AG20443 (cell line): ENCODE results near the gene TOP1.
"Not testable (repeated sequence)": the region's sequence is repeated elsewhere in the genome, so short reads cannot be mapped to it uniquely, and the experiment has no call there.

Experiments used
- DNase-seq: peaks from one replicate; pipeline ENCODE4 v3.0.0; 2012; ENCODE audit warnings: low spot score, mixed read lengths

TOP1 gene

GRCh38 chr20:41094353-41095055 is 65.9 kb downstream of the TOP1 start:
- DNase-seq: no peak

DNA sequence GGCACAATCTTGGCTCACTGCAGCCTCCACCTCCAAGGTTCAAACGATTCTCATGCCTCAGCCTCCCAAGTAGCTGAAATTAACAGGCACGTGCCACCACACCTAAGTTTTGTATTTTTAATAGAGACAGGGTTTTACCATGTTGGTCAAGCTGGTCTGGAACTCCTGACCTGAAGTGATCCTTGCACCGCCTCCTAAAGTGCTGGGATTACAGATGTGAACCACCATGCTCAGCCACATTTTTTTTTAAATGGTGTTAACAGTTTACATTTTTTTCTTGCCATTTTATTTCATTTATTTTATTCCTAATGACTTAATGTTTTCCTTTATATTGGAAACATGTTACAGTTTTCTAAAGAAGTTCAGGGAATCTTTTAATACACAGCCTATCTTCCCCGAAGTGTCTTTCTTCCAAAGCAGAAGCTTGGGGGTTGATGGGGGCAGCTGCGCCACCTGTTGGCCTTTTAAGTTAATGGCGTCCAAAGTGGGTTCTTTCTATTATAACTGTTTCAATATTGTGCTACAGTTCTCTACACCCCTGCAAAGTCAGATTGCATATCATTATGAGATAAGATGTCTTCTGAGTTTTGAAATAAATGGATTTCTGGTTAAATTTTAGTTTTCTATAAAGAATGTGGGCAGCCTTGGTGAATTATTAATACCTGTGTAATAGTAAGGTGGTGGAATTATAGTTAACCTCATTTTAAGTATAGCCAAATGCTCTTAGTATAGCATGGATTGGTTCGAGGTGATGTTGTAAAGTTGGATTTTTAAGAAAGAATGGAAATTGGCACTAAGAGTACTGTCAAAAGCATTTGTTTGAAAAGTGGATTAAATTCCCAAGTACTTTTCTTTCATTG is 66.7 kb downstream of the TOP1 start:
- DNase-seq: peak; percentile 71

- DNase-seq: peak; percentile 61
Measured at GRCh38 chr20:41098703-41099250, 70.2 kb downstream of the TOP1 start.

- no peak for DNase-seq
Measured at GRCh38 chr20:41100001-41100480, 71.4 kb downstream of the TOP1 start.

DNA sequence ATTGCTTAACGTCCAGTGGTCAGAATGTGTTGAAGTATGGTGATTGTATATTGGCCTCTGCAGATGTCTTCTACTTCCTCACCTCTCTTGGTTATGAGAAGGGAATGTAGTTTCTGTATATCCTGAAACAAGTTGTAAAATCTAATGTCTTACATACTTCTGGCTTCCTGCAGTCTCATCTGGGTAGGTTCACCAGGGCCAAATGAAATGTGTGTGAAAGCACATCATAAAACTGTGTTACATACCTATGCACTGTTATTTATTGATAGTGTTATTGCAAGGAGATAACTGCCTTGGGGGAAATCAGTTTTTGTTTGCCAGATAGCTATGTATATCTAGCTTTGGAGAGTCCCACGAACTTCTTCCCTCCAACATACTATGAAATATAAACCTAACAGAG is 73.0 kb downstream of the TOP1 start:
- DNase-seq: no peak

DNA sequence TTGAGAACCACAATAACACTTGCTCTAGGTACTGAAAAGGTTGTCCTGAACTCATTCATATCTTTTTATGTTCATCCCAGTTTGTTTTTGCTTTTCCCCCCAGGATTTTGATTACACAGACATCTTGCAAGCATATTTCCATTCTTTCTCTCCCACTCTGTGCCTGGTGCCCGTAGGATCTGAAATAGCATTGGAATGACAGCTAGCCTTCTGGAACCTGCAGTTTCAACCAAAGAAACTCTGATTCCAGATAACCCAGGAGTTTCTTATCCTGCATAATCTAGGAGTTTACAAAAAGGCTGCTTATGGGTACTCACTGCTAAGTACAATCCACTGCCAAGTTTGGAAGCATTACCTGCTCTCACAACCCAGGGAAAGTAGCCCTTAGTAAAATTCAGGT is 79.9 kb downstream of the TOP1 start:
- DNase-seq: no peak

DNA sequence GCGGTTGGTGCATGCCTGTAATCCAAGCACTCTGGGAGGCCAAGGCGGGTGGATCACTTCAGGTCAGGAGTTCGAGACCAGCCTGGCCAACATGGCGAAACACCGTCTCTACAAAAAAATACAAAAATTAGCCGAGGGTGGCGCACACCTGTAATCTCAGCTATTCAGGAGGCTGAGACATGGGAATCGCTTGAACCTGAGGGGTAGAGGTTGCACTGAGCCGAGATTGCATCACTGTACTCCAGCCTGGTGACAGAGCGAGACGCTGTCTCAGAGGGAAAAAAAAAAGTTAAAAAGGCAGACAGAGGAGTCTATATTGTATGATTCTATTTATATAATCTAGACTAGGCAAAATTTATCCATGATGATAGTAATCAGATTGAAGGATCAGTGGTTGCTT is 81.4 kb downstream of the TOP1 start:
- DNase-seq: no peak

DNA sequence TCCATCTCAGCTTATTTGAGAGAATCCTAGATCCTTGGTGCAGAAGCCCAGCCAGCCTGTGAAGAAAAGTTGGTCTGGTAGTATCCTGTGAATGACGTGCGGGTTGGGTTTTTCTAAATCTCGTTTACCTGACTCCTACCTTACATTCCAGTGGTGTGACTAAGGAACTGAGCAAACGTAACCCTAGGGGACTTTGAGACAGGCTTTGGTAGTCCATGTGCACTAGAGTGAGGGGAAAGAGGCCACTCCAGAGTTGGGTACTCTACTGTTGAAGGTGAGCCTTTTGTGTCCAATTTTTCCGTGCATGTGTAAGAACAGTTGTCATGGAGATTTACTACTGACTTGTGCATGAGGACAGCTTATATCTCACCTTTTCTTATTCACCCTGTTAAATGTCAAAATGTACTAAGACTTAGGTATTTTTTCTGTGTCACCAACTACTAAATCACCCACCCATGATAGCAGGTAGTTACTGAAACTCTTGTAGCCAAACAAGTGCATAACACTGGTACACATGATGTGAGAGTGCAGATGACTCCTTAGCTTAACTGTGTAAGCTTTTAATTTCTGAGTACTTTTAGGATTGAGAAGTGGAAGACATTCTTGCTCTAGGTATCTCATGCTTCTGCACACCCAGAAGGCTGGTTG is 82.4 kb downstream of the TOP1 start:
- no peak for DNase-seq

GRCh38 chr20:41111578-41111951 is 82.9 kb downstream of the TOP1 start:
- DNase-seq: no peak

DNA sequence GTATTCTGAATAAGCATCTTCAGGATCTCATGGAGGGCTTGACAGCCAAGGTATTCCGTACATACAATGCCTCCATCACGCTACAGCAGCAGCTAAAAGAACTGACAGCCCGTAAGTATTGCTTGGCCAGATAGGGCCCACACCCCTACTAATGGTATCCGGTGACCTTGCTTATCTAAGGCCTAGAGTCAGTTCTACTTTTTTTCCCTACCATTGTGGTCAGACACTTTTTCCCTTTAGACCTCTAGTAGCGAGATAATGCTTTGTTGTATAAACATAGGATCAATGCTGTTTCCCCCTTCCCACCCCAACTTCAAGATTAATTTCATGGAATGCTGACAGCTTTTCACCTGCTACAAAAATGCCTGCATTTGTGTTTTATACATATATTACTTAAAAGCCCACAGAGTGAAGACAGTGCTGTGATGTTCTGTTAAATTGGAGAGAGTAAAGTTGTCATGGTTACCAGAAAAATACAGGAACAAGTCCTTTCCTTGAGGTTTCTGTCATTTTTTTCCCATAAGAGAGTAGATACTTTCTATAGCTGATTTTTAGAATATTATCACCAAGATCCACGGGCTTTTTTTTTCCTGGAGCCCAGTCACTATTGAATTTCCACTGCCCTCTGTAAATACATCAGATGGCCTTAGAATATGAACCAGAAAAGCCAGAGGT is 87.8 kb downstream of the TOP1 start:
- no peak for DNase-seq

DNA sequence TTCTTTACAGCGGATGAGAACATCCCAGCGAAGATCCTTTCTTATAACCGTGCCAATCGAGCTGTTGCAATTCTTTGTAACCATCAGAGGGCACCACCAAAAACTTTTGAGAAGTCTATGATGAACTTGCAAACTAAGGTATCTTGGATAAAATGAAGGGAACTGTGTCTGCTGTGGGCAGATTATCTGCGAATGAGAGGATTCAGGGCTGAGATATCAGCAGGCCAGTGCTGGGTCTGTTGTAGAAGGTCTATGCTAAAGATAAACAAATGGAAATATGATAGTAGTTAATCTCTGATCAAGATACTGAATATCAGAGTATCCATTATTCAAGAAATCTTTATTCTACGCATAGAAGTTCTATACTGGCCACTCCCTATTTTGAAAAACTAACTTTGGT is 89.5 kb downstream of the TOP1 start:
- DNase-seq: not testable (repeated sequence)

- no peak for DNase-seq
Measured at GRCh38 chr20:41118632-41119031, 90.0 kb downstream of the TOP1 start.

- no peak for DNase-seq
Measured at GRCh38 chr20:41119614-41120561, 91.3 kb downstream of the TOP1 start.

- DNase-seq: no peak
Measured at GRCh38 chr20:41121399-41121798, 92.8 kb downstream of the TOP1 start.

- no peak for DNase-seq
Measured at GRCh38 chr20:41123631-41124030, 95.0 kb downstream of the TOP1 start.

GRCh38 chr20:41124451-41125094 is 96.0 kb downstream of the TOP1 start:
- DNase-seq: no peak

DNA sequence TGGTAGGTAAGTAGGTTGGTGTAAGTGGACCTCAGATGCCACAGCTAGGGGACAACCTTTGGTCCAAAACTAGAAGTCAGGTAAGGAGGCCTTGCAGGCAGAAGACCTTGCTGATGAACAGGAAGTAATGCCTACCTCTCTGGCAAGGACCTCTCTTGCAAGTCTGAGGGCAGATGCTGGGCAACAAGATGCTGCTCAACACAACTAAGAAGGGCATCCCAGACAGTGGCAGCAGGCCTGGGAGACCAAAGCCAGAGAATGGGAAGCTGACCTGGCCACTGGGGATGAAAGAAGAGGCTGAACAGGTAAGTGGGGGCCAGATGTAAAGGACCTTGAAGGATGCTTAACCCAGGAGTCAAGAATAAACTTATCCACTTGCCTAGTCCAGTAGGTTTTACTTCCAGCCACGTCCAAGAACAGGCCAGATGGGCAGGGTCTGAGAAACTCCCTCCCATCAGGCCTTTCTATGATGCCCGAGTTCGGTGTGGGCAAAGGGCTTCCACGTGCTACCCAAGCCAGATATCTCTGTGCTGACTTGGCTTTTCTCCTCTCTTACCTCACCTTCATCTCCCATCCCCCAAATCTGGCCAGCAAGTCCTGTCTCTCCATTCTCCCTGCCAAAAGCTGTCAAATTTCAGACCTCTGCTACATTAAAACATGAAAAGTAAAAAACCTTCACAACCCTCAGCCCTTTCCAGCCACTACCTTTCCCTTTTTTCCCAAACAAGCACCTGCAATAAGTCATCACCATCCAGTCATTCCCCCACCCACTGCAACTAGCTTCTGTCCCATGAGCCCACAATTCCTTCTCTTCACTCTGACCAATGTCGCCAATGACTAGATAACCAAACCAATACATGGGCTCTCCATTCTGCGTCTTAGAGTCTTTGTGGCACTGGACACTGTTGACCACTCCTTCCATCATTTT is 97.2 kb downstream of the TOP1 start:
- DNase-seq: no peak

DNA sequence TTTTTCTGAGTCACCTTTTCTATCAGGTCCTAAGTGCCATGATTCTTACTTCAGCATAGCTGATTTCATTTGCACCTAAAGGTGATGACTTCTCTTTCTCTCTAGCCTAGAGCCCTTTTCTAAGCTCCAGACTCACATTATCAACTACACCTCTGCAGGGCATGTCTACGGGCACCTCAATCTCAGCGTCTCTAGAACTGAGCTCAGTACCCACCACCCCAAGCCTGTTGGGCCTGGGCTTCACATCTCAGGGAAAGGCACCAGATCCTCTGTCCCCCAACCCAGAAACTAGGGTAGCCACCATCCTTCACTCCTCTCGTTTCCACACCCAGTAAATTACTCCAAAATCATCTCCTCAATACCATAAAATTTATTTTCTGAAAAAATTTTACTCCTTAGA is 98.1 kb downstream of the TOP1 start:
- DNase-seq: no peak

GRCh38 chr20:41128317-41128716 is 99.7 kb downstream of the TOP1 start:
- not testable (repeated sequence) for DNase-seq
